HepG2 (cell line): ENCODE measurements around the gene NIT2. TPM values are rescaled to one million over a fixed set of nuclear protein-coding genes. Genes with fewer than 3 reads are reported as not detected.
A peak's percentile ranks its signal among the peaks of the same experiment; 100 is the strongest.

Experiments
- ATAC-seq: fragments of 200-7000 bp; cut with Tn5 transposase; 3 replicates; pipeline ENCODE4 v1.9.1; 2020; ENCODE audit warnings: mild to moderate bottlenecking, moderate library complexity
- BruUV-seq: library from RNA; stranded (reverse); fragments of 400-500 nt; replicated peaks from 2 replicates; lab custom pipeline; 2021; lab: Mats Ljungman, UMichigan
- CTCF ChIA-PET: fragments of 300-600 bp; formaldehyde crosslinking; extraction: SDS; loops from one replicate; lab custom pipeline; 2021; ENCODE audit warnings: low total read pairs, inconsistent platforms, low intra/inter-chr PET ratio; lab: Yijun Ruan, JAX
- POLR2A ChIA-PET: fragments of 350-600 bp; sonication (Branson Sonifier 250); formaldehyde crosslinking; loops from one replicate; lab custom pipeline; 2020; ENCODE audit warnings: antibody characterized with exemption, inconsistent platforms; lab: Yijun Ruan, JAX
- DNase-seq: peaks from one replicate; pipeline ENCODE4 v3.0.0-alpha.2; 2015; ENCODE audit warnings: low spot score
- FAIRE-seq: peaks from 3 replicates; lab custom pipeline; 2011; peaks lifted over from hg19 to GRCh38; lab: Jason Lieb, UNC
- H2AFZ ChIP-seq: one replicate; pipeline ENCODE4 v1.6.1; 2011; ENCODE audit warnings: low read length, inconsistent platforms
- H3K27ac ChIP-seq: fragments of 300-600 bp; 3 replicates; pipeline ENCODE4 v1.8.0; 2011; ENCODE audit warnings: mixed run types, mild to moderate bottlenecking, mixed read lengths, low read length, inconsistent platforms; ENCODE audit not compliant: insufficient read depth; ENCODE audit errors: extremely low read length
- H3K27me3 ChIP-seq, 2 experiments: fragments of 200-600 bp in 1 of 2; 2 replicates in 1 of 2; 3 replicates in 1 of 2; pipeline versions ENCODE4 v1.6.0 to v1.8.0; 2011; ENCODE audit warnings: low read length in 2 of 2, mild to moderate bottlenecking in 2 of 2, moderate library complexity in 2 of 2, inconsistent platforms in 1 of 2; ENCODE audit not compliant: insufficient read depth in 2 of 2, control insufficient read depth in 1 of 2
- H3K36me3 ChIP-seq, 2 experiments: fragments of 200-600 bp in 1 of 2; replicated peaks in 1 of 2; 2 replicates in 1 of 2; 3 replicates in 1 of 2; pipeline versions ENCODE4 v1.5.1 to v1.8.0; 2011; ENCODE audit warnings: low read length in 2 of 2, inconsistent platforms in 1 of 2; ENCODE audit not compliant: insufficient read depth in 2 of 2, control insufficient read depth in 1 of 2
- H3K4me1 ChIP-seq: 2 replicates; pipeline ENCODE4 v1.5.1; 2012; ENCODE audit warnings: low read length, inconsistent platforms; ENCODE audit not compliant: insufficient read depth
- H3K4me2 ChIP-seq: 2 replicates; pipeline ENCODE4 v1.6.0; 2011; ENCODE audit warnings: low read depth, low read length, inconsistent platforms
- H3K4me3 ChIP-seq, 3 experiments: fragments of 200-600 bp in 1 of 3; sonication (generic), shearing (Covaris generic) in 1 of 3; replicated peaks in 1 of 3; 2 replicates each; pipeline ENCODE4 v1.5.1; 2011 to 2016; ENCODE audit warnings: low read length in 3 of 3, inconsistent platforms in 2 of 3, low read depth in 2 of 3, mild to moderate bottlenecking in 2 of 3, control low read depth in 1 of 3, mixed read lengths in 1 of 3; ENCODE audit not compliant: insufficient read depth in 1 of 3
- H3K79me2 ChIP-seq: one replicate; pipeline ENCODE4 v1.6.1; 2011; ENCODE audit warnings: low read length, inconsistent platforms; ENCODE audit not compliant: insufficient read depth
- H3K9ac ChIP-seq: 2 replicates; pipeline ENCODE4 v1.6.0; 2011; ENCODE audit warnings: mild to moderate bottlenecking, low read depth, low read length, inconsistent platforms; ENCODE audit not compliant: insufficient read depth
- H3K9me3 ChIP-seq: 2 replicates; pipeline ENCODE4 v1.5.1; 2012; ENCODE audit warnings: mild to moderate bottlenecking, low read length
- H4K20me1 ChIP-seq: 2 replicates; pipeline ENCODE4 v1.6.0; 2011; ENCODE audit warnings: inconsistent platforms, mild to moderate bottlenecking, low read length, moderate library complexity; ENCODE audit not compliant: insufficient read depth
- CEBPB ChIP-seq: IDR thresholded peaks from 2 replicates; pipeline ENCODE4 v1.6.1; 2011; ENCODE audit warnings: low read depth, low read length, improper control_type of control experiment, borderline replicate concordance
- CEBPG ChIP-seq: IDR thresholded peaks from 2 replicates; pipeline ENCODE4 v1.6.1; 2016
- IRF2 ChIP-seq: IDR thresholded peaks from 2 replicates; pipeline ENCODE4 v1.6.1; 2018; ENCODE audit warnings: missing genetic modification reagents, missing compliant biosample characterization
- POLR2A ChIP-seq, 2 experiments: IDR thresholded peaks; 2 replicates each; pipeline ENCODE4 v1.6.1; 2011; ENCODE audit warnings: low read depth in 2 of 2, low read length in 2 of 2, mild to moderate bottlenecking in 1 of 2, moderate library complexity in 1 of 2; ENCODE audit not compliant: insufficient read depth in 1 of 2
- SALL1 ChIP-seq: sonication (generic); formaldehyde crosslinking; IDR thresholded peaks from 2 replicates; pipeline ENCODE4 v1.8.0; 2022; ENCODE audit warnings: mild to moderate bottlenecking, missing genetic modification reagents
- SALL2 ChIP-seq: sonication (generic); formaldehyde crosslinking; IDR thresholded peaks from 2 replicates; pipeline ENCODE4 v1.8.1; 2023; ENCODE audit warnings: mild to moderate bottlenecking, missing genetic modification reagents, inconsistent platforms
- SAP130 ChIP-seq: IDR thresholded peaks from 2 replicates; pipeline ENCODE4 v1.6.1; 2016; ENCODE audit warnings: low read depth
- ZBTB7B ChIP-seq: sonication (generic); formaldehyde crosslinking; IDR thresholded peaks from 2 replicates; pipeline ENCODE4 v1.4.0; 2020; ENCODE audit warnings: missing genetic modification reagents
- ZNF292 ChIP-seq: sonication (generic); formaldehyde crosslinking; IDR thresholded peaks from 2 replicates; pipeline ENCODE4 v1.8.1; 2022; ENCODE audit warnings: mild to moderate bottlenecking, low read depth, missing genetic modification reagents, borderline replicate concordance
- WGBS: methylation state at CpG from one replicate; pipeline ENCODE4 v1.1.6; 2017; ENCODE audit warnings: low lambda C conversion rate; 5-methylcytosine and 5-hydroxymethylcytosine counted together
- in situ Hi-C: cut with HindIII; loops from 2 replicates; pipeline ENCODE4 v1.10.0; 2017; ENCODE audit warnings: low pct_unique_long_range_greater_than_20kb; ENCODE audit not compliant: extremely low pct_ligation_motif_present
- intact Hi-C: fragments of 100-400 bp; cut with micrococcal nuclease; formaldehyde crosslinking; loops from one replicate; pipeline ENCODE4 v1.10.0; 2022; ENCODE audit not compliant: unreplicated experiment
- polyA plus RNA-seq, 8 experiments: library from polyadenylated mRNA; depleted of rRNA in 3 of 8; stranded (reverse) in 7 of 8; unstranded in 1 of 8; fragments of >200 nt; fragmentation: Illumina TruSeq in 4 of 8; extraction: Trizol in 4 of 8; gene quantifications; 2 replicates each; pipeline versions ENCODE4 v1.2.1 to v1.2.3, GENCODE V29; 2011 to 2016; ENCODE audit warnings: low read depth in 4 of 8, missing spikeins in 1 of 8, mixed read lengths in 1 of 8; ENCODE audit not compliant: insufficient read depth in 1 of 8
- total RNA-seq, 5 experiments: library from RNA; depleted of rRNA; stranded (reverse); fragments of >200 nt; fragmentation: Illumina TruSeq; extraction: Trizol; gene quantifications; 2 replicates each; pipeline ENCODE4 v1.2.3, GENCODE V29; 2016; ENCODE audit warnings: low read depth in 1 of 5
- TF ChIP-seq, protein P1 (sequence below): IDR thresholded peaks from 2 replicates; pipeline ENCODE4 v1.6.1; 2012; ENCODE audit warnings: inconsistent platforms
- TF ChIP-seq, protein P2 (sequence below), 2 experiments: sonication (generic) in 1 of 2; formaldehyde crosslinking in 1 of 2; IDR thresholded peaks; 2 replicates each; pipeline versions ENCODE4 v1.6.1 to v1.9.0; 2014 to 2022; ENCODE audit warnings: antibody characterized with exemption in 1 of 2, borderline replicate concordance in 1 of 2, inconsistent platforms in 1 of 2, low read depth in 1 of 2, missing genetic modification reagents in 1 of 2

Gene NIT2
- total and polyA plus RNA-seq, 2 of the 13 experiments (the other 11 are each of a cell fraction or from before 2014, with no cell fraction given), result 43.4 to 49.1 TPM

DNA sequence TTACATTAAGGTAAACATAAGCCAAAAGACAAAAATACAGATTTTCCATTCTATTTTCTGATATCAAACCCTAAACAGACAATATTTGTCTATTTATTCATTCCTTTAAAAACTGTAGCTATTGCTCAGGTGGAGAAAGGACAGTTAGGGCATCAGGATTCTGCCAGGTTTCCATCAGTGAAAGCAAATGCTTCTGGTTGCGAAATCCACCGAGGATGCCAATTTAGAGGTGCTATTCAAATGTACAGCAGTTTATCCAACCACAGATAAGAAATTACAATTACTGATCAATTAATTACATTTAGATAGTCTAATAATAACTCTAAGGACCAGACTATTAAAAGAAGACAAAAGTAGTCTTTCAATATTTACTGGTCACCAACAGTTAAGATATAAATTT, 62.4 kb downstream of the NIT2 start:
- TF ChIP-seq CEBPB (peak; percentile 91), SALL2 (no peak), CEBPG (CRISPR knock-in tag) (peak; percentile 88)

DNA sequence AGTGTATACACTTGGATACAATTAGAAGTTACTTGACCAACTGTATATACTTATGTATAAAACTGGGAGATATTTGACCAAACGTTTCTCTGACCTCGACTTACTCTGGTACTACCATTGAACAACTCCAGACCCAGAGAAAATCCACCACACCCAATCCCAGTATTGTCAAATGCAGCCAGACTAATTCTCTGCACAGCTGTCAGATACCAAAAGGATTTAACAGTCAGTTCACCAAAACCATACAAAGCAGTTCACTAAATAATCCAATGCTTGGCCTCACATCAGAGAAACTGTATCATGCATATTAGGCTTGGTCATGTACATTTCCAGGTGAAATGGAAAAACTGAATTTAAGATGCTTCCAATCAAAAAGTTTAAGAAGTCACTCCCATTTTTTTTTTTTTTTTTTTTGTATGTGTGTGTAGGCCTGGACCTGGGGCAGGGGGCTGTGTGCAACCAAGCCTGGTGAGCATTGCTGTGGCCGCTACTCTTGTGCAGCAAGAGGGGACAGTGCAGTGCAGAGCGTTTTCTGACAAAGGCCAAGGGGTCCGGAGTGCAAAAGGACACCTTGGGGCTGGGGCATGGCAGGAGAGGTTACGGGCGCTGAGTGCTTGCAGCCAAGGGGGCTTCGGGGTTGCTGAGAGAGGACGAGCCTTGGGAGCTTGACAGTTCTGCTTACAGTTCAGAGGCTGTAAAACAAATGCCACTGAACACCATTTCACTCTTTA, 64.9 kb downstream of the NIT2 start:
- H3K9ac ChIP-seq, result peak overlapping the region; percentile 91
- intact Hi-C loops, result loop anchor here (2.0 to 10.0 kb wide), 2 partner anchors 65 to 325 kb away; partner anchors contain the start of gene NIT2
- peaks cover 28% of the 10 kb centered on the region for H4K20me1 ChIP-seq
- peaks cover 88% of the 10 kb centered on the region for H3K79me2 ChIP-seq
- H2AFZ ChIP-seq, result no peak overlapping the region
- BruUV-seq, result no TSS peak
- H3K9me3 ChIP-seq, result no peaks in the 10 kb centered on the region
- H3K4me2 ChIP-seq, result peak overlapping the region; percentile 87
- H3K4me3 ChIP-seq, result peak overlapping the region; percentile 92 to 99 (median 96)
- ChIA-PET POLR2A (interaction anchor here (1.1 to 3.7 kb wide), 6 partner anchors 8 to 66 kb away, joined by 3 to 44 read pairs (median 18); partner anchors contain the start of gene NIT2), CTCF (no interaction called here)
- ATAC-seq, result peak; percentile 16
- H3K27ac ChIP-seq, result peak overlapping the region; percentile 93
- no peaks in the 10 kb centered on the region; a peak in 1 of 5 replicates for H3K27me3 ChIP-seq
- peaks cover 0 to 1% of the 10 kb centered on the region in 2 experiments; a peak in 1 of 5 replicates for H3K36me3 ChIP-seq
- H3K4me1 ChIP-seq, result peaks cover 50% of the 10 kb centered on the region
- WGBS, result 5% methylated on average over 7 of the region's 9 CpGs
- DNase-seq, result peak; percentile 6
- FAIRE-seq, result no peak
- in situ Hi-C loops, result no loop called here
- TF ChIP-seq, protein P1, sequence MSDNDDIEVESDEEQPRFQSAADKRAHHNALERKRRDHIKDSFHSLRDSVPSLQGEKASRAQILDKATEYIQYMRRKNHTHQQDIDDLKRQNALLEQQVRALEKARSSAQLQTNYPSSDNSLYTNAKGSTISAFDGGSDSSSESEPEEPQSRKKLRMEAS, result peak; percentile 19; the same call in 1 of the 2 replicates
- TF ChIP-seq, protein P2, sequence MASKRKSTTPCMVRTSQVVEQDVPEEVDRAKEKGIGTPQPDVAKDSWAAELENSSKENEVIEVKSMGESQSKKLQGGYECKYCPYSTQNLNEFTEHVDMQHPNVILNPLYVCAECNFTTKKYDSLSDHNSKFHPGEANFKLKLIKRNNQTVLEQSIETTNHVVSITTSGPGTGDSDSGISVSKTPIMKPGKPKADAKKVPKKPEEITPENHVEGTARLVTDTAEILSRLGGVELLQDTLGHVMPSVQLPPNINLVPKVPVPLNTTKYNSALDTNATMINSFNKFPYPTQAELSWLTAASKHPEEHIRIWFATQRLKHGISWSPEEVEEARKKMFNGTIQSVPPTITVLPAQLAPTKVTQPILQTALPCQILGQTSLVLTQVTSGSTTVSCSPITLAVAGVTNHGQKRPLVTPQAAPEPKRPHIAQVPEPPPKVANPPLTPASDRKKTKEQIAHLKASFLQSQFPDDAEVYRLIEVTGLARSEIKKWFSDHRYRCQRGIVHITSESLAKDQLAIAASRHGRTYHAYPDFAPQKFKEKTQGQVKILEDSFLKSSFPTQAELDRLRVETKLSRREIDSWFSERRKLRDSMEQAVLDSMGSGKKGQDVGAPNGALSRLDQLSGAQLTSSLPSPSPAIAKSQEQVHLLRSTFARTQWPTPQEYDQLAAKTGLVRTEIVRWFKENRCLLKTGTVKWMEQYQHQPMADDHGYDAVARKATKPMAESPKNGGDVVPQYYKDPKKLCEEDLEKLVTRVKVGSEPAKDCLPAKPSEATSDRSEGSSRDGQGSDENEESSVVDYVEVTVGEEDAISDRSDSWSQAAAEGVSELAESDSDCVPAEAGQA (IDR thresholded peaks at IDR 0.05; ENCODE audit: low read depth), result no peak
- TF ChIP-seq, protein P2 (CRISPR knock-in tag; IDR thresholded peaks at IDR 0.05; ENCODE audit: borderline replicate concordance), result no peak
- TF ChIP-seq ZBTB7B, result 0 out of 2 replicates have a peak, but pooled peaks have one; percentile 18
- peak; percentile 57; the same call in 1 of the 2 replicates for TF ChIP-seq SALL1 (CRISPR knock-in tag)
- TF ChIP-seq IRF2, result 0 out of 2 replicates have a peak, but pooled peaks have one; percentile 21
- TF ChIP-seq POLR2A (IDR thresholded peaks at IDR 0.05; ENCODE audit: insufficient read depth in 1 of 2, low read depth in 2 of 2, low read length in 2 of 2), result no peak
- peak; percentile 44 for TF ChIP-seq SAP130 (CRISPR knock-in tag)
- TF ChIP-seq ZNF292 (CRISPR knock-in tag), result 0 out of 2 replicates have a peak, but pooled peaks have one; percentile 21

More for the DNA sequence above, 62.4 kb downstream of the NIT2 start:
- Histone ChIP-seq H3K4me1 (peaks cover 65% of the 10 kb centered on the region), H3K4me2 (peak overlapping the region; percentile 40), H3K79me2 (peaks cover 88% of the 10 kb centered on the region), H4K20me1 (peaks cover 25% of the 10 kb centered on the region), H3K4me3 (no peak overlapping the region), H3K9ac (no peak overlapping the region), H3K9me3 (no peaks in the 10 kb centered on the region), H3K27ac (no peak overlapping the region), H3K27me3 (no peaks in the 10 kb centered on the region; a peak in 1 of 5 replicates), H3K36me3 (peaks cover 0 to 8% of the 10 kb centered on the region in 2 experiments; a peak in 1 of 5 replicates), H2AFZ (no peak overlapping the region)
- ChIA-PET CTCF (no interaction called here), POLR2A (no interaction called here)
- intact Hi-C loops, result no loop called here
- in situ Hi-C loops, result no loop called here
- ATAC-seq (no peak), FAIRE-seq (no peak), DNase-seq (no peak)
- 60% methylated on average over 2 of the region's 2 CpGs for WGBS
- BruUV-seq, result no TSS peak
